Activated gamma-delta T cell treated with Interleukin-2 at 50 U/mL for 16 hours (primary cell): Measurements from ENCODE around the gene HOXA10.

Experiments
- DNase-seq: peaks from one replicate; pipeline ENCODE4 v3.0.0-alpha.2; 2020

Gene HOXA10

GRCh38 chr7:27128034-27128433, 46.1 kb downstream of the HOXA10 start:
- no peak for DNase-seq

GRCh38 chr7:27126596-27127327, 47.4 kb downstream of the HOXA10 start:
- DNase-seq = no peak

- DNase-seq = no peak
Observed at GRCh38 chr7:27125986-27126394, 48.1 kb downstream of the HOXA10 start.

GRCh38 chr7:27124902-27125689, 49.0 kb downstream of the HOXA10 start:
- DNase-seq = no peak

- DNase-seq = no peak
Observed at GRCh38 chr7:27124096-27124901, 49.8 kb downstream of the HOXA10 start.

DNA sequence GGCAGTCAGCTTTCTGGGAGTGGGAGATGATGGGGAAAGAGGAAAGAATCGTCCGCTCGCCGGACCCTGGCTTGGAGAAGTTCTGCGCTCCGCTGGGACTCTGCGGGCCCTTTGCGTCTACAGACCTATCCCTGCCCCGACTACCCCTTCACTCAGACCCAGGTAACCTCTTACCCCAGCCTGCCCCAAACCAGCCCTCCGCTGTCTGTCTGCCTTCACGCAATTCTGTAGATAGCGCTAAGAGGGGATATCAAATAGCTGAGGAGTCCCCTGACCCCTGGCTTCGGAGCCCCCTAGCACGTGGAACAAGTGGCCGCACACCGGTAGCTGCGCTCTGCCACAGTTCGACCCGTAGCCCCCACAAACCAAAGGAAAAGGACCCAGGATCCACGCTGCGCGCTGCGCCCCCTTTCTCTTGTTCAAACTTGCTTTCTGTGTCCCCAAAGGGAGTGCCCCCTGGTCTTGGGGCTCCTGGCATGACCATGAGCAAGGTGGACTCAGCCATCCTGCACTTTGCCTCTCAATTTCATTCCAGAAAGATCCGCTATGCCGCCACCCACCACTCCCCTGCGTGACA, 50.6 kb downstream of the HOXA10 start:
- no peak for DNase-seq

- DNase-seq = no peak
Observed at GRCh38 chr7:27123007-27123476, 51.1 kb downstream of the HOXA10 start.

- no peak for DNase-seq
Observed at GRCh38 chr7:27122077-27122910, 51.8 kb downstream of the HOXA10 start.

DNA sequence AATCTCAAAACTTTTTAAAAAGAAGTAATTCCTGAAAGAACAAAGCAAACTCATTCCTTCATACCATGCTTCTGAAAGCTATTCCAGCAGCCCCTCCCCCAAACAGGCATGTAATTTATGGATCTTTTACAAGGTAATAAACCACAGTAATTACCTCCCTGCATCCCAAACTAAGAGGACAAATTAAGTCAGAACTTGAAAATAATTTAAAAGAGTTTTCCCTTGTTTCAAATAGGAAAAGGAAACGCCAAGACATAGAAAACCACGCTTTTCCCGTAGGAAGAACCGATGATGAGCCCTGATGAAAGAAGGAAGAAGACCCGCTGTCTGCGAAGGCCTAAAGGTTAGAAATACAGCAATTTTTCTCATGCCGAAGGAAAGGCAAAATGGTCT, 52.4 kb downstream of the HOXA10 start:
- no peak for DNase-seq
